ENCODE measurements around the gene B3GNT7.

The B3GNT7 gene

DNA sequence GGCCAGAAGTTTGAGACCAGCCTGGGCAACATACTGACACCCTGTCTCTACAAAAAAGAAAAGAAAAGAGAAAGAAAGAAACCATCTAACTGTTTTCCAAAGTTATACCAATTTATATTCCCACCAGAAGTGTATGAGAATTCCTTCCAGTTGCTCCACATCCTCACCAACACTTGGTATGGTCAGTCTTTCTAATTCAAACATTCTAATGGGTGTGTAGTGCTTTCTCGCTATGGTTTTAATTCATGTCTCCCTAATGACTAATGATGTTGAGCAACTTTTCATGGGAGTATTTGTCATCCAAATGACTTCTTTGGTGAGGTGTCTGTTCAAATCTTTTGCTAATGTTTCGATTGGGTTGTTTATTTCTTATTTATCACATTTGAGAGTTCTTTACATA is 10.5 kb upstream of the B3GNT7 start:
- no peak overlapping the region for H2AFZ ChIP-seq (ENCODE audit: low read depth, low read length, severe bottlenecking)
- no peak overlapping the region for H3K4me2 ChIP-seq (ENCODE audit: low read depth, low read length, poor library complexity, severe bottlenecking)
- no peaks in the 10 kb centered on the region for H3K79me2 ChIP-seq (ENCODE audit: insufficient read depth, low read length)
- H3F3A ChIP-seq (ENCODE audit: insufficient read depth) = no peaks in the 10 kb centered on the region
- H3K27ac ChIP-seq (ENCODE audit: low read depth, low read length) = no peak overlapping the region
- H3K9ac ChIP-seq (ENCODE audit: low read length) = no peak overlapping the region
- H3K4me3 ChIP-seq (ENCODE audit: insufficient read depth, low read length, poor library complexity, severe bottlenecking) = no peak overlapping the region
- no peaks in the 10 kb centered on the region for H3K36me3 ChIP-seq (ENCODE audit: low read length)
- H4K20me1 ChIP-seq (ENCODE audit: low read depth, low read length) = no peaks in the 10 kb centered on the region
- H3K9me3 ChIP-seq (ENCODE audit: insufficient read depth, low read length) = peaks cover 9% of the 10 kb centered on the region; the same call in 1 of the 2 replicates
- TF ChIP-seq, protein P1, sequence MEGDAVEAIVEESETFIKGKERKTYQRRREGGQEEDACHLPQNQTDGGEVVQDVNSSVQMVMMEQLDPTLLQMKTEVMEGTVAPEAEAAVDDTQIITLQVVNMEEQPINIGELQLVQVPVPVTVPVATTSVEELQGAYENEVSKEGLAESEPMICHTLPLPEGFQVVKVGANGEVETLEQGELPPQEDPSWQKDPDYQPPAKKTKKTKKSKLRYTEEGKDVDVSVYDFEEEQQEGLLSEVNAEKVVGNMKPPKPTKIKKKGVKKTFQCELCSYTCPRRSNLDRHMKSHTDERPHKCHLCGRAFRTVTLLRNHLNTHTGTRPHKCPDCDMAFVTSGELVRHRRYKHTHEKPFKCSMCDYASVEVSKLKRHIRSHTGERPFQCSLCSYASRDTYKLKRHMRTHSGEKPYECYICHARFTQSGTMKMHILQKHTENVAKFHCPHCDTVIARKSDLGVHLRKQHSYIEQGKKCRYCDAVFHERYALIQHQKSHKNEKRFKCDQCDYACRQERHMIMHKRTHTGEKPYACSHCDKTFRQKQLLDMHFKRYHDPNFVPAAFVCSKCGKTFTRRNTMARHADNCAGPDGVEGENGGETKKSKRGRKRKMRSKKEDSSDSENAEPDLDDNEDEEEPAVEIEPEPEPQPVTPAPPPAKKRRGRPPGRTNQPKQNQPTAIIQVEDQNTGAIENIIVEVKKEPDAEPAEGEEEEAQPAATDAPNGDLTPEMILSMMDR (IDR thresholded peaks at IDR 0.05; ENCODE audit: insufficient read depth, low read length, poor library complexity, severe bottlenecking) = no peak
- TF ChIP-seq EZH2phosphoT487 (conservative IDR thresholded peaks at IDR 0.05; ENCODE audit: low read length) = no peak
- no peaks in the 10 kb centered on the region for H3K27me3 ChIP-seq (ENCODE audit: low read length)
- no peaks in the 10 kb centered on the region for H3K9me2 ChIP-seq (replicated peaks; ENCODE audit: insufficient read depth, low read length)

DNA sequence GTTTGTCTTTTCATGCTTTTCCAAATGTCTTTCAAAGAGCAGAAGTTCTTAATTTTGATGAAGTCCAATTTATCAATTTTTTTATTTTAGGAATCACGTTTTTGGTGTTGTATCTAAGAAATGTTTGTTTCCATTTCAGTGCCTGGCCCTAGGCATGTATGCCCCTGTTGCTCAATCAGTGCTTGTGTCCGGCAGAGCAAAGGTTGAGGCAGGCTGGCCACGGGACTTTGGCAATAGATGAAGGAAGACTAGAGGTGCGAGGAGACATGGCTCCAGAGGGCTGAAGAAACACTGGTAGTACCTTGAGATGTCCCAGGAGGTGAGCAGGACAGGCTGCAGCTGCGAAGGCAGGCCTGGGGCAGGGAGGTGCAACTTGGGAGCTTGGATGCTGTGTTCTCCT is 10.1 kb upstream of the B3GNT7 start:
- Histone ChIP-seq H3K4me2 (ENCODE audit: low read depth, low read length, poor library complexity, severe bottlenecking) (no peak overlapping the region), H3K79me2 (ENCODE audit: insufficient read depth, low read length) (no peaks in the 10 kb centered on the region), H3F3A (ENCODE audit: insufficient read depth) (no peaks in the 10 kb centered on the region), H3K27me3 (ENCODE audit: low read length) (no peaks in the 10 kb centered on the region), H2AFZ (ENCODE audit: low read depth, low read length, severe bottlenecking) (no peak overlapping the region), H3K36me3 (ENCODE audit: low read length) (no peaks in the 10 kb centered on the region), H3K9me2 (replicated peaks; ENCODE audit: insufficient read depth, low read length) (no peaks in the 10 kb centered on the region), H4K20me1 (ENCODE audit: low read depth, low read length) (no peaks in the 10 kb centered on the region), H3K4me3 (ENCODE audit: insufficient read depth, low read length, poor library complexity, severe bottlenecking) (no peak overlapping the region), H3K27ac (ENCODE audit: low read depth, low read length) (no peak overlapping the region), H3K9ac (ENCODE audit: low read length) (no peak overlapping the region), H3K9me3 (ENCODE audit: insufficient read depth, low read length) (peaks cover 9% of the 10 kb centered on the region; the same call in 1 of the 2 replicates)
- no peak for TF ChIP-seq EZH2phosphoT487 (conservative IDR thresholded peaks at IDR 0.05; ENCODE audit: low read length)
- TF ChIP-seq, protein P1 (IDR thresholded peaks at IDR 0.05; ENCODE audit: insufficient read depth, low read length, poor library complexity, severe bottlenecking) = no peak

DNA sequence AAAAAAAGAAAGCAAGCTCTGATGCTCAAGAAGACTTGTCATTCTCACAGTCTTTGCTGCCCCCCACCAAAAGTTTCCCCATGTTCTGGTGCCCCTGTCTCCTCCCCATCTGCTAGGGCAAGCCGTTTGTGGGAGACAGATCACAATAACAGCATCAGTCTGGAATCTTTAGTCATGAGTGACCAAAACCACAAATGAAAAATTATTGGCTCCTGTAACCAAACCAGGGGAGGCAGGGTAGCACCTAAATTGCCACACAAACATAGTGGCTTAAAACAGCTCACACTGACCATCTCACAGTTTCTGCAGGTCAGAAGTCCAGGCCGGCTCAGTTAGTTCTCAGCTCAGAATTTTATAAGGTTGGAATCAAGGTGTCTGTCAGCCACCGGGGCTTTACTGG is 9.1 kb upstream of the B3GNT7 start:
- H3K27ac ChIP-seq (ENCODE audit: low read depth, low read length) = no peak overlapping the region

More for the DNA sequence above, 9.1 kb upstream of the B3GNT7 start:
- Histone ChIP-seq H4K20me1 (ENCODE audit: low read depth, low read length) (no peaks in the 10 kb centered on the region), H3F3A (ENCODE audit: insufficient read depth) (no peaks in the 10 kb centered on the region), H2AFZ (ENCODE audit: low read depth, low read length, severe bottlenecking) (no peak overlapping the region), H3K9me2 (replicated peaks; ENCODE audit: insufficient read depth, low read length) (no peaks in the 10 kb centered on the region), H3K9me3 (ENCODE audit: insufficient read depth, low read length) (peaks cover 9% of the 10 kb centered on the region; the same call in 1 of the 2 replicates), H3K9ac (ENCODE audit: low read length) (no peak overlapping the region), H3K4me3 (ENCODE audit: insufficient read depth, low read length, poor library complexity, severe bottlenecking) (no peak overlapping the region), H3K4me2 (ENCODE audit: low read depth, low read length, poor library complexity, severe bottlenecking) (no peak overlapping the region), H3K27me3 (ENCODE audit: low read length) (no peaks in the 10 kb centered on the region), H3K36me3 (ENCODE audit: low read length) (no peaks in the 10 kb centered on the region), H3K79me2 (ENCODE audit: insufficient read depth, low read length) (no peaks in the 10 kb centered on the region)
- no peak for TF ChIP-seq EZH2phosphoT487 (conservative IDR thresholded peaks at IDR 0.05; ENCODE audit: low read length)
- TF ChIP-seq, protein P1 (IDR thresholded peaks at IDR 0.05; ENCODE audit: insufficient read depth, low read length, poor library complexity, severe bottlenecking) = no peak
